GM12878 (cell line): ENCODE results near the gene CWC27. TPM values are rescaled to one million over a fixed set of nuclear protein-coding genes. Genes with fewer than 3 reads are reported as not detected.

ENCODE experiments used
- ATAC-seq: fragments of 200-7000 bp; cut with Tn5 transposase; 3 replicates; pipeline ENCODE4 v1.9.1; 2020; ENCODE audit warnings: mild to moderate bottlenecking, moderate library complexity
- BruUV-seq: library from RNA; stranded (reverse); fragments of 400-500 nt; replicated peaks from 2 replicates; lab custom pipeline; 2021; lab: Mats Ljungman, UMichigan
- CTCF ChIA-PET: fragments of 300-600 bp; sonication (Branson Sonifier 250); formaldehyde crosslinking; extraction: SDS; loops from one replicate; lab custom pipeline; 2021; ENCODE audit warnings: inconsistent platforms; lab: Yijun Ruan, JAX
- POLR2A ChIA-PET: fragments of 350-600 bp; formaldehyde crosslinking; extraction: SDS; loops from one replicate; lab custom pipeline; 2021; ENCODE audit warnings: inconsistent platforms; lab: Charles Lee
- RAD21 ChIA-PET: fragments of 300-600 bp; sonication (Branson Sonifier 250); formaldehyde crosslinking; loops from one replicate; lab custom pipeline; 2023; ENCODE audit warnings: antibody characterized with exemption; ENCODE audit not compliant: unreplicated experiment; lab: Charles Lee
- SMC1A ChIA-PET: fragments of 300-600 bp; sonication (Branson Sonifier 250); formaldehyde crosslinking; loops from one replicate; lab custom pipeline; 2023; ENCODE audit not compliant: unreplicated experiment, uncharacterized antibody; lab: Charles Lee
- DNase-seq: peaks from one replicate; pipeline ENCODE4 v3.0.0-alpha.2; 2011; ENCODE audit warnings: low read depth, low spot score
- FAIRE-seq: peaks from 3 replicates; lab custom pipeline; 2011; peaks lifted over from hg19 to GRCh38; lab: Jason Lieb, UNC
- H2AFZ ChIP-seq: 2 replicates; pipeline ENCODE4 v1.6.0; 2011; ENCODE audit warnings: low read depth, low read length, control low read depth; ENCODE audit not compliant: control insufficient read depth
- H3K27ac ChIP-seq: 2 replicates; pipeline ENCODE4 v1.5.1; 2011; ENCODE audit warnings: control low read depth; ENCODE audit not compliant: control insufficient read depth, insufficient read depth
- H3K27me3 ChIP-seq, 2 experiments: replicated peaks in 1 of 2; 2 replicates each; pipeline versions ENCODE4 v1.6.0 to v1.6.1; 2011; ENCODE audit warnings: low read length in 1 of 2; ENCODE audit not compliant: control insufficient read depth in 2 of 2, insufficient read depth in 2 of 2
- H3K36me3 ChIP-seq, 2 experiments: 2 replicates each; pipeline ENCODE4 v1.5.1; 2011; ENCODE audit warnings: low read length in 1 of 2; ENCODE audit not compliant: control insufficient read depth in 2 of 2, insufficient read depth in 2 of 2
- H3K4me1 ChIP-seq: 2 replicates; pipeline ENCODE4 v1.6.1; 2011; ENCODE audit warnings: mild to moderate bottlenecking, low read length, moderate library complexity, mixed read lengths; ENCODE audit not compliant: control insufficient read depth, insufficient read depth
- H3K4me2 ChIP-seq: 2 replicates; pipeline ENCODE4 v1.6.0; 2011; ENCODE audit warnings: control low read depth; ENCODE audit not compliant: control insufficient read depth, insufficient read depth
- H3K4me3 ChIP-seq: fragments of 200-600 bp; sonication (generic); 2 replicates; pipeline ENCODE4 v1.5.1; 2016
- H3K79me2 ChIP-seq: 2 replicates; pipeline ENCODE4 v1.6.0; 2011; ENCODE audit warnings: low read length; ENCODE audit not compliant: control insufficient read depth, insufficient read depth
- H3K9ac ChIP-seq: 2 replicates; pipeline ENCODE4 v1.8.0; 2011; ENCODE audit warnings: low read length, control low read depth, mixed read lengths; ENCODE audit not compliant: control insufficient read depth, insufficient read depth
- H3K9me3 ChIP-seq: replicated peaks from 3 replicates; pipeline ENCODE4 v1.5.1; 2011; ENCODE audit warnings: mild to moderate bottlenecking, low read length; ENCODE audit not compliant: control insufficient read depth, insufficient read depth
- H4K20me1 ChIP-seq: 2 replicates; pipeline ENCODE4 v1.6.0; 2011; ENCODE audit not compliant: control insufficient read depth, insufficient read depth
- FOXM1 ChIP-seq: IDR thresholded peaks from 2 replicates; pipeline ENCODE4 v1.6.1; 2012; ENCODE audit warnings: low read depth, mild to moderate bottlenecking, inconsistent platforms, low read length, moderate library complexity
- IKZF2 ChIP-seq, 2 experiments: fragments of 450-650 bp; IDR thresholded peaks; 2 replicates each; pipeline ENCODE4 v1.6.1; 2017; ENCODE audit warnings: mild to moderate bottlenecking in 2 of 2, moderate library complexity in 2 of 2
- KAT2A ChIP-seq: conservative IDR thresholded peaks from 2 replicates; pipeline ENCODE4 v1.6.1; 2011; ENCODE audit warnings: low read depth, low read length; ENCODE audit not compliant: control insufficient read depth
- KLF5 ChIP-seq: fragments of 450-650 bp; IDR thresholded peaks from 2 replicates; pipeline ENCODE4 v1.6.1; 2014; ENCODE audit warnings: mild to moderate bottlenecking; ENCODE audit not compliant: partially characterized antibody
- MYC ChIP-seq: IDR thresholded peaks from 2 replicates; pipeline ENCODE4 v1.6.1; 2011; ENCODE audit warnings: mild to moderate bottlenecking, low read length, moderate library complexity, inconsistent platforms; ENCODE audit not compliant: insufficient read depth, insufficient replicate concordance, insufficient read length, severe bottlenecking
- RBBP5 ChIP-seq: fragments of 200-600 bp; sonication (generic); conservative IDR thresholded peaks from 2 replicates; pipeline ENCODE4 v1.6.1; 2016
- SP1 ChIP-seq: IDR thresholded peaks from one replicate; pipeline ENCODE4 v1.6.1; 2011; ENCODE audit warnings: low read depth, low read length
- SRF ChIP-seq, 2 experiments: IDR thresholded peaks; 2 replicates each; pipeline ENCODE4 v1.6.1; 2011; ENCODE audit warnings: low read depth in 2 of 2, low read length in 2 of 2, mild to moderate bottlenecking in 1 of 2, moderate library complexity in 1 of 2
- YBX1 ChIP-seq: fragments of 450-650 bp; IDR thresholded peaks from 2 replicates; pipeline ENCODE4 v1.6.1; 2016; ENCODE audit warnings: antibody characterized with exemption
- ZNF274 ChIP-seq: IDR thresholded peaks from one replicate; pipeline ENCODE4 v1.8.0; 2011; ENCODE audit not compliant: insufficient read length, insufficient read depth
- WGBS: methylation state at CpG from one replicate; pipeline ENCODE4 v1.1.6; 2016; ENCODE audit warnings: low lambda C conversion rate; ENCODE audit not compliant: insufficient replicate concordance, insufficient coverage; ENCODE audit errors: missing lambda C conversion rate; 5-methylcytosine and 5-hydroxymethylcytosine counted together
- in situ Hi-C: fragments of 300-500 bp; cut with MboI; formaldehyde crosslinking; loops from 9 replicates; pipeline ENCODE4 v1.14.3; 2018; ENCODE audit warnings: mixed read lengths
- intact Hi-C: fragments of 100-400 bp; cut with micrococcal nuclease; formaldehyde crosslinking; loops from one replicate; pipeline ENCODE4 v1.14.2; 2022; ENCODE audit not compliant: unreplicated experiment
- polyA plus RNA-seq, 11 experiments: library from polyadenylated mRNA; depleted of rRNA in 4 of 11; unstranded in 6 of 11; stranded (reverse) in 5 of 11; fragments of >200 nt; fragmentation: Nextera tagmentation in 4 of 11; fragmentation: Illumina TruSeq in 1 of 11; extraction: Ambion mirVana in 4 of 11; extraction: Trizol in 1 of 11; gene quantifications; 1 replicate in 1 of 11; 2 replicates in 10 of 11; pipeline versions ENCODE4 v1.2.1 to v1.2.3, GENCODE V29; 2011 to 2016; ENCODE audit warnings: inconsistent platforms in 2 of 11, missing spikeins in 2 of 11, low read depth in 1 of 11
- total RNA-seq, 4 experiments: library from RNA; depleted of rRNA in 3 of 4; stranded (reverse); fragments of >200 nt in 3 of 4; fragmentation: Illumina TruSeq in 1 of 4; extraction: Trizol in 1 of 4; gene quantifications; 2 replicates each; pipeline versions ENCODE4 v1.2.1 to v1.2.3, GENCODE V29; 2013 to 2021
- TF ChIP-seq, protein P1 (sequence below): IDR thresholded peaks from 2 replicates; pipeline ENCODE4 v1.6.1; 2012; ENCODE audit warnings: low read depth, low read length, improper control_type of control experiment

Gene CWC27
- total and polyA plus RNA-seq, 10 of the 15 experiments (the other 5 are each of a cell fraction or from before 2014, with no cell fraction given): 21.7 to 61.9 (median 47.0) TPM

DNA sequence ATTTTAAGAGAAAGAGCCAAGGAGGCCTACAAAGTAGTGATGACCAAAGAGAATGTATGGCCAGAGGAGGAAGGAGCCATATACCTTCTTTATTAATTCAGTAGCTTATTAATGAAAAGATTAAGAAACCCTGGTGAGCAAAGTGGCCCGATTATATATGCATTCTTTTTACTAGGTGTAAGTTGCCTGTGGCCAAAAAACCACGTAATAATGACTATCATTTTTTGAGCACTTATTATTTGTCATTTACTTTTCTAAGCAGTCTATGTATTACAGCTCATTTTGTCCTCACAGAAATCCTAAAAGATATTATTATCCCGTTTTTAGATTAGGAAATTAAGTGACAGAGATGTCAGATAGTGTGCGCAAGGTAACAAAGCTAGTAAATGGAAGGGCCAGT, 3.0 kb downstream of the CWC27 start:
- SMC1A ChIA-PET: interaction anchor here (0.8 to 1.9 kb wide), 2 partner anchors 12 to 136 kb away, joined by 3 to 8 read pairs; no protein-coding TSS in a partner anchor

More for the DNA sequence above, 3.0 kb downstream of the CWC27 start:
- Histone ChIP-seq H3K79me2 (peaks cover 63% of the 10 kb centered on the region), H3K4me1 (peaks cover 13% of the 10 kb centered on the region), H3K4me3 (no peak overlapping the region), H3K9me3 (no peaks in the 10 kb centered on the region), H2AFZ (no peak overlapping the region), H3K9ac (no peak overlapping the region), H3K36me3 (peaks cover 0 to 5% of the 10 kb centered on the region in 2 experiments; a peak in 1 of 4 replicates), H3K27me3 (no peaks in the 10 kb centered on the region), H3K4me2 (no peak overlapping the region; the same call in 1 of the 2 replicates), H3K27ac (peak overlapping the region; percentile 31; the same call in 1 of the 2 replicates), H4K20me1 (no peaks in the 10 kb centered on the region)
- no TSS peak for BruUV-seq
- ATAC-seq: no peak
- 94% methylated on average over 4 of the region's 4 CpGs for WGBS
- no peak for DNase-seq
- FAIRE-seq: no peak
- RAD21 ChIA-PET: interaction anchor here (2.1 kb wide), 1 partner anchor 711 kb away, joined by 6 read pairs; no protein-coding TSS in a partner anchor
- TF ChIP-seq, protein P1, sequence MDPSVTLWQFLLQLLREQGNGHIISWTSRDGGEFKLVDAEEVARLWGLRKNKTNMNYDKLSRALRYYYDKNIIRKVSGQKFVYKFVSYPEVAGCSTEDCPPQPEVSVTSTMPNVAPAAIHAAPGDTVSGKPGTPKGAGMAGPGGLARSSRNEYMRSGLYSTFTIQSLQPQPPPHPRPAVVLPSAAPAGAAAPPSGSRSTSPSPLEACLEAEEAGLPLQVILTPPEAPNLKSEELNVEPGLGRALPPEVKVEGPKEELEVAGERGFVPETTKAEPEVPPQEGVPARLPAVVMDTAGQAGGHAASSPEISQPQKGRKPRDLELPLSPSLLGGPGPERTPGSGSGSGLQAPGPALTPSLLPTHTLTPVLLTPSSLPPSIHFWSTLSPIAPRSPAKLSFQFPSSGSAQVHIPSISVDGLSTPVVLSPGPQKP: no peak
- no peak for TF ChIP-seq SP1
- no peak for TF ChIP-seq MYC
- TF ChIP-seq YBX1: no peak
- no peak for TF ChIP-seq IKZF2 (IDR thresholded peaks at IDR 0.05)
- no peak for TF ChIP-seq KLF5
- TF ChIP-seq SRF (IDR thresholded peaks at IDR 0.05; ENCODE audit: low read depth in 2 of 2, low read length in 2 of 2): no peak
- TF ChIP-seq FOXM1: no peak
- TF ChIP-seq ZNF274: no peak
- no peak for TF ChIP-seq KAT2A
- no peak for TF ChIP-seq RBBP5
- POLR2A ChIA-PET: interaction anchor here (1.0 kb wide), 1 partner anchor 709 kb away, joined by 5 read pairs; no protein-coding TSS in a partner anchor
- CTCF ChIA-PET: interaction anchor here (1.1 to 1.3 kb wide), 3 partner anchors 17 to 136 kb away, joined by 3 read pairs; no protein-coding TSS in a partner anchor
- intact Hi-C loops: no loop called here
- in situ Hi-C loops: no loop called here
